Measurements from ENCODE around the gene ECM1.

Gene ECM1

GRCh38 chr1:150545486-150546032 lies 37.6 kb downstream of the ECM1 start:
- DNase-seq (ENCODE audit: low spot score): no peak

- DNase-seq (ENCODE audit: low spot score): no peak
These were observed 38.5 kb downstream of the ECM1 start for GRCh38 chr1:150546294-150546937.

GRCh38 chr1:150548324-150548631 lies 40.4 kb downstream of the ECM1 start:
- DNase-seq (ENCODE audit: low spot score): no peak

DNA sequence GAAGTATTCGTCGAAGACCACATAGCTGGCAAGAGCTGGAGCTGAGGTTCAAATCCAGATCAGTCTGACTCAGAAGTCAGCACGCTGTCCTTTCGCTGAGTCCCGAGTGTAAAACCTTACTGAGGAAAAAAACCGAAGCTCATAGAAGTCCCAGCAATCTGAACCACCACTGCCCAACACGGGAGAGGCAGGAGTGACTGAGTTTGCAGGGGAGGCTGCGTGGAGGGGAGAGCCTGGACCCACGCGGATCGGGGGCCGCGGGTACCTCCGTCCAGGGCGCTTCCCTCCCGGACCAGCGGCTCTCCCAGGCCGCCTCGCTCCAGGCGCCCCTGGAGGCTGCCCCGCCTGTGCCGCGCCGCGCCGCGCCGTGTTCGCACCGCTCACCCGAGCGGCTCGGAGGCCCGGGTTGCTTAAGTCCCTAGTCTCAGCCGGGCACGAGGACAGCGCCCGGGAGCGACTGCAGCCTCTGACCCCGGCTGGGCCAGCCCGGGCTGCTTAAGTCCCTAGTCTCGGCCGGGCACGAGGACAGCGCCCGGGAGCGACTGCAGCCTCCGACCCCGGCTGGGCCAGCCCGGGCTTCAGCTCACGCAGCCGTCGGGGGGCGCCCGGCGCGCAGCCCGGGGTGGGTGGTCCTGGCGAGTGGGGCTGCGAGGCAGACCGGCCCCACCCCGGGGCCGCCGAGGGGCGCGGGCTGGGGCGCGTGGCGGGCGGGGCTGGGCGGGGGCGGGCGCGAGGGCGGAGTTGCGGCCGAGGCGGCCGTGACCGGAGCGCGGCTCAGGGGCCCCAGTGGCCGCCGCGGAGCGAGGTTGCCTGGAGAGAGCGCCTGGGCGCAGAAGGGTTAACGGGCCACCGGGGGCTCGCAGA lies 41.0 kb downstream of the ECM1 start, which contains the start of gene ADAMTSL4:
Gene ADAMTSL4 (plus strand): TSS at position 777 of the 864 bp plus-strand sequence. CDS start 2,881 bp downstream, outside the sequence.
- DNase-seq (ENCODE audit: low spot score): peak; percentile 84

GRCh38 chr1:150549496-150550221 lies 41.8 kb downstream of the ECM1 start:
- DNase-seq (ENCODE audit: low spot score): no peak

- no peak for DNase-seq (ENCODE audit: low spot score)
These were observed 42.5 kb downstream of the ECM1 start for GRCh38 chr1:150550222-150551050.

- no peak for DNase-seq (ENCODE audit: low spot score)
These were observed 43.3 kb downstream of the ECM1 start for GRCh38 chr1:150551051-150551783.

DNA sequence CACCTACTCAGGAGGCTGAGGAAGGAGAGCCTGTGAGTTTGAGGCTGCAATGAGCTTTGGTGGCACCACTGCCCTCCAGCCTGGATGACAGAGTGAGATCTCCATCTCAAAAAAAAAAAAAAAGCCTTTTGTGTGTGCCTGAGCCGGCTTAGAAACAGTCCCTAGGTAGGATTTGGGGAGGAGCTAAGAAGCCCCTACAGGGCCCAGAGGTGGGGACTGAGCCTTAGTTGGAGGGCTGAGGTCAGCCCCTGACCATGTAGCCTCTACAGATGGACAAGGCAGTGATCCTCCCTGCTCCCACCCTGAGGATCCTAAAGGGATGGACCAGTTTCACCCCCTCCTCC lies 43.8 kb downstream of the ECM1 start:
- no peak for DNase-seq (ENCODE audit: low spot score)

GRCh38 chr1:150552128-150552910 lies 44.4 kb downstream of the ECM1 start:
- no peak for DNase-seq (ENCODE audit: low spot score)

DNA sequence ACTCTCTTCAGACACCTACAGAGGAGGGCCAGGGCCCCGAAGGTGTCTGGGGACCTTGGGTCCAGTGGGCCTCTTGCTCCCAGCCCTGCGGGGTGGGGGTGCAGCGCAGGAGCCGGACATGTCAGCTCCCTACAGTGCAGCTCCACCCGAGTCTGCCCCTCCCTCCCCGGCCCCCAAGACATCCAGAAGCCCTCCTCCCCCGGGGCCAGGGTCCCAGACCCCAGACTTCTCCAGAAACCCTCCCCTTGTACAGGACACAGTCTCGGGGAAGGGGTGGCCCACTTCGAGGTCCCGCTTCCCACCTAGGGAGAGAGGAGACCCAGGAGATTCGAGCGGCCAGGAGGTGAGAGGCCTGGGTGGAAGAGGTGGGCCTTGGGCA lies 45.0 kb downstream of the ECM1 start:
- DNase-seq (ENCODE audit: low spot score): no peak

DNA sequence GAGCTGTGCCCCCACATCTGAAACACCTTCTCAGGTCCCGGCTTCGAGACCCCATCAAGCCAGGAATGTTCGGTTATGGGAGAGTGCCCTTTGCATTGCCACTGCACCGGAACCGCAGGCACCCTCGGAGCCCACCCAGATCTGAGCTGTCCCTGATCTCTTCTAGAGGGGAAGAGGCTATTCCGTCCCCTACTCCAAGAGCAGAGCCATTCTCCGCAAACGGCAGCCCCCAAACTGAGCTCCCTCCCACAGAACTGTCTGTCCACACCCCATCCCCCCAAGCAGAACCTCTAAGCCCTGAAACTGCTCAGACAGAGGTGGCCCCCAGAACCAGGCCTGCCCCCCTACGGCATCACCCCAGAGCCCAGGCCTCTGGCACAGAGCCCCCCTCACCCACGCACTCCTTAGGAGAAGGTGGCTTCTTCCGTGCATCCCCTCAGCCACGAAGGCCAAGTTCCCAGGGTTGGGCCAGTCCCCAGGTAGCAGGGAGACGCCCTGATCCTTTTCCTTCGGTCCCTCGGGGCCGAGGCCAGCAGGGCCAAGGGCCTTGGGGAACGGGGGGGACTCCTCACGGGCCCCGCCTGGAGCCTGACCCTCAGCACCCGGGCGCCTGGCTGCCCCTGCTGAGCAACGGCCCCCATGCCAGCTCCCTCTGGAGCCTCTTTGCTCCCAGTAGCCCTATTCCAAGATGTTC lies 45.6 kb downstream of the ECM1 start:
- no peak for DNase-seq (ENCODE audit: low spot score)

DNA sequence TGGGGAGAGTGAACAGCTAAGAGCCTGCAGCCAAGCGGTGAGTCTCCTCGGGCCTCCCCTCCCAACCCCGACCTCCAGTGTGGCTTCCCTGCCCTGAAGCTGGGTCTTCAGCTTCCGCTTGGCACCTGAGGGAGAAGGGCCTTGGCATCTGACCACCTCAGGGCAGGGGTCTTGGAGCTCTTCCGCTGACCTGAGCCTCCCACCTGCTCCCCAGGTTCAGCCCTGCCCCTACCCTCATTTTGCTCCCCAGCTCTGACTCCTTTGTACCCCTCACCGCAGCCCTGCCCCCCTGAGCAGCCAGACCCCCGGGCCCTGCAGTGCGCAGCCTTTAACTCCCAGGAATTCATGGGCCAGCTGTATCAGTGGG lies 46.2 kb downstream of the ECM1 start:
- no peak for DNase-seq (ENCODE audit: low spot score)

- DNase-seq (ENCODE audit: low spot score): no peak
These were observed 47.5 kb downstream of the ECM1 start for GRCh38 chr1:150555198-150555970.

DNA sequence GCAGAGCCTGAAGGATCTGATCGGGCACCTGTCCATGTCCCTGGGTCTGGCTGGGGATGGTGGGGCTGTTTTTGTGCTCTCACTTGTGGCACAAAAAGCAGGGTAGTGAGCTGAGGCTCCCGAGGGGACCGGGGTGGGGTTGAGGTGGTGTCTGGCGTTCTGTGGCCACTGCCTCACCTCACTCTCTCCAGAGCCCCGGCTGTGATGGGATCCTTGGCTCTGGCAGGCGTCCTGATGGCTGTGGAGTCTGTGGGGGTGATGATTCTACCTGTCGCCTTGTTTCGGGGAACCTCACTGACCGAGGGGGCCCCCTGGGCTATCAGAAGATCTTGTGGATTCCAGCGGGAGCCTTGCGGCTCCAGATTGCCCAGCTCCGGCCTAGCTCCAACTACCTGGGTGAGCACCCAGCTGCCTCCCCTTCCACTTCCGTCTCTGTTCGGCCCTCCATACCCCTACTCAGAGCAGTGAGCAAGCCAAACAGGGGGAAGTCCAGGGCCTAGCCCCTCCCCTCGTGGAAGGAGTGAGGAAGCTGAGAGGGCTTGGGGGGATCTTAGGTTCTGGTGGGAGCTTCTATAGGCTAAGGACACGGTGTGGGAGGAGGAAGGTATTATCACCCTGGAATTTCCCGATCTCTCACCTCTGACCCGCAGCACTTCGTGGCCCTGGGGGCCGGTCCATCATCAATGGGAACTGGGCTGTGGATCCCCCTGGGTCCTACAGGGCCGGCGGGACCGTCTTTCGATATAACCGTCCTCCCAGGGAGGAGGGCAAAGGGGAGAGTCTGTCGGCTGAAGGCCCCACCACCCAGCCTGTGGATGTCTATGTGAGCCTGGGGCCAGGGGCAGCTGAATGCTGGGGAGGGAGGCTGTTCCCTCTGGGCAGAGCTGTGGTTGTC lies 48.3 kb downstream of the ECM1 start:
- DNase-seq (ENCODE audit: low spot score): no peak

DNA sequence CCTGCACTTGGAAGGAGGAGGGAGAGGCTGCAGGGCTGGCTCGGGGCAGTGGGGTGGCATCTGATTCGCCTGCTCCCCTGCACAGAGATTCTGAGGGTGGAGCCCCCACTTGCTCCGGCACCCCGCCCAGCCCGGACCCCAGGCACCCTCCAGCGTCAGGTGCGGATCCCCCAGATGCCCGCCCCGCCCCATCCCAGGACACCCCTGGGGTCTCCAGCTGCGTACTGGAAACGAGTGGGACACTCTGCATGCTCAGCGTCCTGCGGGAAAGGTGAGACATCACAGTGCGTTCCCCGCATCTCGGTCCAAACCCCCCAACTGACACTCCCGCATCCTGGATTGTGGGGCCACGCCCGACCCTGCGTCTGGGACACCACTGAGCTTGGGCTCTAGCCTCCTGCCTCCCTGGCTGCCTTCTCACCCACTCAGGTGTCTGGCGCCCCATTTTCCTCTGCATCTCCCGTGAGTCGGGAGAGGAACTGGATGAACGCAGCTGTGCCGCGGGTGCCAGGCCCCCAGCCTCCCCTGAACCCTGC lies 49.2 kb downstream of the ECM1 start:
- no peak for DNase-seq (ENCODE audit: low spot score)

DNA sequence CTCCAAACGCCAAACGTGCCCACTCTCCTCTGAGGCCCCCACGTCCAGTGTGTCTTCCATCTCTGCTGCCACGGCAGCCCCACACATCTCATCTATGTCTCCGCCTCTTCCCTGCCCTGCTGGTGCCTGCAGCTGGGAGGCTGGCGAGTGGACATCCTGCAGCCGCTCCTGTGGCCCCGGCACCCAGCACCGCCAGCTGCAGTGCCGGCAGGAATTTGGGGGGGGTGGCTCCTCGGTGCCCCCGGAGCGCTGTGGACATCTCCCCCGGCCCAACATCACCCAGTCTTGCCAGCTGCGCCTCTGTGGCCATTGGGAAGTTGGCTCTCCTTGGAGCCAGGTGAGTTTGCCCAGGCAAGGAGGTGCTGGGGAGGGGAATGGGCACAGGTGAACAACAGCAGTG lies 49.9 kb downstream of the ECM1 start:
- no peak for DNase-seq (ENCODE audit: low spot score)

- no peak for DNase-seq (ENCODE audit: low spot score)
These were observed 50.4 kb downstream of the ECM1 start for GRCh38 chr1:150558303-150558704.

Measured in RKO (cell line).